ENCODE measurements around the gene PRKACA.
A peak's percentile ranks its signal among the peaks of the same experiment; 100 is the strongest.

GRCh38 chr19:14073261-14073924 lies 44.2 kb downstream of the PRKACA start:
- TF ChIP-seq, protein P1, sequence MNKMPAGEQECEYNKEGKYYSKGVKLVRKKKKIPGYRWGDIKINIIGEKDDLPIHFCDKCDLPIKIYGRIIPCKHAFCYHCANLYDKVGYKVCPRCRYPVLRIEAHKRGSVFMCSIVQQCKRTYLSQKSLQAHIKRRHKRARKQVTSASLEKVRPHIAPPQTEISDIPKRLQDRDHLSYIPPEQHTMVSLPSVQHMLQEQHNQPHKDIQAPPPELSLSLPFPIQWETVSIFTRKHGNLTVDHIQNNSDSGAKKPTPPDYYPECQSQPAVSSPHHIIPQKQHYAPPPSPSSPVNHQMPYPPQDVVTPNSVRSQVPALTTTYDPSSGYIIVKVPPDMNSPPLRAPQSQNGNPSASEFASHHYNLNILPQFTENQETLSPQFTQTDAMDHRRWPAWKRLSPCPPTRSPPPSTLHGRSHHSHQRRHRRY (tag by site-specific recombination; IDR thresholded peaks at IDR 0.05), result no peak
- TF ChIP-seq ZNF416 (tag by site-specific recombination; IDR thresholded peaks at IDR 0.05), result no peak
- TF ChIP-seq PBX3 (CRISPR knock-in tag; IDR thresholded peaks at IDR 0.05), result 0 out of 2 replicates have a peak, but pooled peaks have one; percentile 38
- TF ChIP-seq ZNF175 (tag by site-specific recombination; IDR thresholded peaks at IDR 0.05), result no peak
- TF ChIP-seq REST (tag by site-specific recombination; IDR thresholded peaks at IDR 0.05), result no peak

All from HEK293 (cell line).